Measurements from ENCODE around the gene ZNF804A. TPM values are rescaled to one million over a fixed set of nuclear protein-coding genes. Genes with fewer than 3 reads are reported as not detected.

Gene ZNF804A
- total RNA-seq, 1 donor from 2014 or later: not detected

DNA sequence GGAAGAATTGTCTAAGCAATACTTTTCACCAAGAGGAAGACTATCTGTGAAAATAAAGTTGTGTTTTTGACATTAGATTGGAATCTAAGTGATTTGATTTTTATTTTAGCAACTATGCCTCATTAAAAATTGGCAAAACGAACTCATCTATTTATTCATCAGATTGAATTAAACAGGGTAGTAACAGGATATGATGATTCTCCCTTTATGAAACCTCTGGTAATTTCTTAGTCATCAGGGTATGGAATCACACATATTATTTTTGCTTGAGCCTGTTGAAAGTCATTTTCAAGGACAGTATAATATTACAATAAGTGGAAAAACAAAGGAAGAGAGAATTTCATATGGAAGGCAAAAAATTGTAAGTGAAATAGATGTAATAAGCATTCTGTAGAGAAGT lies 22.0 kb downstream of the ZNF804A start:
- no peaks in the 10 kb centered on the region for H3K36me3 Mint-ChIP-seq (ENCODE audit: unreplicated experiment)
- TF ChIP-seq, protein P1, sequence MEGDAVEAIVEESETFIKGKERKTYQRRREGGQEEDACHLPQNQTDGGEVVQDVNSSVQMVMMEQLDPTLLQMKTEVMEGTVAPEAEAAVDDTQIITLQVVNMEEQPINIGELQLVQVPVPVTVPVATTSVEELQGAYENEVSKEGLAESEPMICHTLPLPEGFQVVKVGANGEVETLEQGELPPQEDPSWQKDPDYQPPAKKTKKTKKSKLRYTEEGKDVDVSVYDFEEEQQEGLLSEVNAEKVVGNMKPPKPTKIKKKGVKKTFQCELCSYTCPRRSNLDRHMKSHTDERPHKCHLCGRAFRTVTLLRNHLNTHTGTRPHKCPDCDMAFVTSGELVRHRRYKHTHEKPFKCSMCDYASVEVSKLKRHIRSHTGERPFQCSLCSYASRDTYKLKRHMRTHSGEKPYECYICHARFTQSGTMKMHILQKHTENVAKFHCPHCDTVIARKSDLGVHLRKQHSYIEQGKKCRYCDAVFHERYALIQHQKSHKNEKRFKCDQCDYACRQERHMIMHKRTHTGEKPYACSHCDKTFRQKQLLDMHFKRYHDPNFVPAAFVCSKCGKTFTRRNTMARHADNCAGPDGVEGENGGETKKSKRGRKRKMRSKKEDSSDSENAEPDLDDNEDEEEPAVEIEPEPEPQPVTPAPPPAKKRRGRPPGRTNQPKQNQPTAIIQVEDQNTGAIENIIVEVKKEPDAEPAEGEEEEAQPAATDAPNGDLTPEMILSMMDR (IDR thresholded peaks at IDR 0.05): no peak
- H3K4me1 Mint-ChIP-seq (ENCODE audit: unreplicated experiment): no peaks in the 10 kb centered on the region
- no peak overlapping the region for H3K4me3 Mint-ChIP-seq (ENCODE audit: unreplicated experiment)
- H3K27ac Mint-ChIP-seq (ENCODE audit: unreplicated experiment): no peak overlapping the region
- DNase-seq (ENCODE audit: extremely low spot score, unreplicated experiment): no peak
- H3K9me3 Mint-ChIP-seq (ENCODE audit: unreplicated experiment): no peaks in the 10 kb centered on the region
- no peaks in the 10 kb centered on the region for H3K27me3 Mint-ChIP-seq (ENCODE audit: unreplicated experiment)

DNA sequence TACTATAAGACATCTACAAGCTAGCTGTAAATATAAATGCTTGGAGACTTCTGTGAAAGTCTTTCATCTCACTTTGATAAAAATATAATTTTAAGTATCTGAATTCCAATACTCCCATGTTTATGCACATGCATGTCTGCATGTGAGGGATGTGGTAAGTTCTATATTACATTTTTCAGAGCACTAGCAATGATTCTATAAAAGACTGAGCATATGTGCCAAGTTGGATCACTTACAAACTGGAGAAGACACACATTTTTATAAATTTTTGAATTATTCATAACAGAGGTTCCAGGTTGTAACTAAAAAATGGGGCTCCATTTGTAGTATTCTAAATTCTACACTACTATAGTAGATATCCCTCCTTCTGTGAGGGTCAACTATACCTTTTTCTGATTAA lies 26.0 kb downstream of the ZNF804A start:
- no peaks in the 10 kb centered on the region for H3K9me3 Mint-ChIP-seq (ENCODE audit: unreplicated experiment)
- no peaks in the 10 kb centered on the region for H3K27me3 Mint-ChIP-seq (ENCODE audit: unreplicated experiment)
- H3K4me3 Mint-ChIP-seq (ENCODE audit: unreplicated experiment): no peak overlapping the region
- no peak overlapping the region for H3K27ac Mint-ChIP-seq (ENCODE audit: unreplicated experiment)
- H3K36me3 Mint-ChIP-seq (ENCODE audit: unreplicated experiment): no peaks in the 10 kb centered on the region
- TF ChIP-seq, protein P1 (IDR thresholded peaks at IDR 0.05): no peak
- no peaks in the 10 kb centered on the region for H3K4me1 Mint-ChIP-seq (ENCODE audit: unreplicated experiment)
- no peak for DNase-seq (ENCODE audit: extremely low spot score, unreplicated experiment)

DNA sequence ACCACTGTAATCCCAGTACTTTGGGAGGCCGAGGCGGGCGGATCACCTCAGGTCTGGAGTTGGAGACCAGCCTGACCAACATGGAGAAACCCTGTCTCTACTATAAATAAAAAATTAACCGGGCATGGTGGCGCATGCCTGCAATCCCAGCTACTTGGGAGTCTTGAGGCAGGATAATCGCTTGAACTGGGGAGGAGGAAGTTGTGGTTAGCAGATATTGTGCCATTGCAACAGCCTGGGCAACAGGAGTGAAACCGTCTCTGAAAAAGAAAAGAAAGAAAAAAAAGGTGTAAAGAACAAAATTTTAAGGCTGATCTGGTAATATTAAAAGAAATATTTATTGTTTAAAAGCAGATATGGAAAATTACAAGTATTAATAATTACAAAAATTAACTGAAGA lies 29.7 kb downstream of the ZNF804A start:
- TF ChIP-seq, protein P1 (IDR thresholded peaks at IDR 0.05): no peak
- no peaks in the 10 kb centered on the region for H3K27me3 Mint-ChIP-seq (ENCODE audit: unreplicated experiment)
- no peaks in the 10 kb centered on the region for H3K36me3 Mint-ChIP-seq (ENCODE audit: unreplicated experiment)
- H3K4me1 Mint-ChIP-seq (ENCODE audit: unreplicated experiment): no peaks in the 10 kb centered on the region
- no peak for DNase-seq (ENCODE audit: extremely low spot score, unreplicated experiment)
- no peaks in the 10 kb centered on the region for H3K9me3 Mint-ChIP-seq (ENCODE audit: unreplicated experiment)
- no peak overlapping the region for H3K27ac Mint-ChIP-seq (ENCODE audit: unreplicated experiment)
- H3K4me3 Mint-ChIP-seq (ENCODE audit: unreplicated experiment): no peak overlapping the region

DNA sequence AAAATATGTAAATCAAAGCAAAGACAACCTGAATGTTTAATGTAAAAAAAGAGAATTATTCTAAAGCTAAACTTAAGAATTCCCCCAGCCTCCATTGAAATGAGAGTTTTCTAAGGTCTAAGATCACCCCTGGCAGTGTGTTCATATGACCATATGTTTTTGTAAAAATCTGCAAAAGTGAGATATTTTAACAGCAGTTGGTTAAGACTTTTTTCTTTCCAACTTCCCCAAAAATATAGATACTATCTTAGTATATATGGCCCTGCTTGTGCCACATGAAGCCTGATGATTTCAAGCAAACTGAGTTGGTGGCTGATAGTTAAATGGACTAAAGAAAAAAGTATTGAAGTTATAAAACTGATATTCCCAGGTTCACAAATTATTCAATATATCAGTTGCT lies 35.4 kb downstream of the ZNF804A start:
- H3K27me3 Mint-ChIP-seq (ENCODE audit: unreplicated experiment): peaks cover 3% of the 10 kb centered on the region
- no peaks in the 10 kb centered on the region for H3K9me3 Mint-ChIP-seq (ENCODE audit: unreplicated experiment)
- no peaks in the 10 kb centered on the region for H3K36me3 Mint-ChIP-seq (ENCODE audit: unreplicated experiment)
- no peak for DNase-seq (ENCODE audit: extremely low spot score, unreplicated experiment)
- no peak overlapping the region for H3K27ac Mint-ChIP-seq (ENCODE audit: unreplicated experiment)
- H3K4me1 Mint-ChIP-seq (ENCODE audit: unreplicated experiment): peaks cover 3% of the 10 kb centered on the region
- H3K4me3 Mint-ChIP-seq (ENCODE audit: unreplicated experiment): no peak overlapping the region
- TF ChIP-seq, protein P1 (IDR thresholded peaks at IDR 0.05): no peak

DNA sequence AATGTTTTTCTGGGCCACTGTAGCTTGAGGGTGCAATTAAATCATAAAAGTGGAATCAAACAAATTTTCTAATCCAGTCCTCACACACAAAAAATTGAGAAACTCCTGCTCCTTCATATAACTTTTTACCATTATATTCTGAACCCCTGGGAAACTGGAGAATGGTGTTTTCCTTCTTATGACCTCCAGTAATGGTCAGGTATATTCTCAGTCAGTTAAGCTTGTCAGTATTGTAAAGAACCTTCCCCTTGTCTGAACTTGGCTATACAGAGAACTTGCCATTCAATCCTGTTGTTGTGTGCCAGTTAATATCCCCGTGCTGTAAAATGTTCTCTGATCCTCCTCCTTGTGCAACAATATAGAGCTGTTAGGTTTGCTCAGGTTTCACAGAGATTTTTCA lies 39.5 kb downstream of the ZNF804A start:
- Mint-ChIP-seq H3K4me3 (ENCODE audit: unreplicated experiment) (no peak overlapping the region), H3K27ac (ENCODE audit: unreplicated experiment) (no peak overlapping the region), H3K36me3 (ENCODE audit: unreplicated experiment) (no peaks in the 10 kb centered on the region), H3K9me3 (ENCODE audit: unreplicated experiment) (no peaks in the 10 kb centered on the region), H3K27me3 (ENCODE audit: unreplicated experiment) (peaks cover 3% of the 10 kb centered on the region), H3K4me1 (ENCODE audit: unreplicated experiment) (peaks cover 3% of the 10 kb centered on the region)
- no peak for DNase-seq (ENCODE audit: extremely low spot score, unreplicated experiment)
- TF ChIP-seq, protein P1 (IDR thresholded peaks at IDR 0.05): no peak

Measured in osteocyte (in vitro differentiated cells).